ENCODE measurements around the gene UNC45B.
"Not testable (repeated sequence)": the region's sequence is repeated elsewhere in the genome, so short reads cannot be mapped to it uniquely, and the experiment has no call there.

UNC45B gene

DNA sequence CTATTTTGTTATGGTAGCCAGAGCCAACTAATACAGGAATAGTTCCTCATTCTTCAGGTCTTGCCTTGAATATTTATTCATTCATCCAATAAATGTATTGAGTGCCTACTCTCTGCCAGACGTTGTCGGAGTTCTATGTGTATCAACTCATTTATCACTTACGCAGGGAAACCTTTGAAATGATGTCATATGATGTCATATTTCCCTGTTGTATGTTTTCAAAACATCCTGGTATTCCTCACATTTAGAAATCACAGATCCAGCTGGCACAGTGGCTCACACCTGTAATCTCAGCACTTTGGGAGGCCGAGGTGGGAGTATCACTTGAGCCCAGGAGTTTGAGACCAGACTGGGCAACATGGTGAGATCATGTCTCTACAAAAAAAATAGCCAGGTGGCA lies 2.8 kb upstream of the UNC45B start:
- Histone ChIP-seq H3K9me3 (ENCODE audit: control insufficient read depth, low read length) (no peaks in the 10 kb centered on the region), H3K36me3 (ENCODE audit: control insufficient read depth, insufficient read depth, low read length, severe bottlenecking) (peaks cover 2% of the 10 kb centered on the region), H3K9ac (ENCODE audit: low read length) (no peak overlapping the region), H3K4me3 (ENCODE audit: low read length) (no peak overlapping the region), H3K27me3 (replicated peaks; ENCODE audit: control insufficient read depth, insufficient read depth, low read length) (peaks cover 17% of the 10 kb centered on the region), H3K4me1 (ENCODE audit: control insufficient read depth, insufficient read depth, low read length) (peaks cover 7% of the 10 kb centered on the region)
- DNase-seq (ENCODE audit: low read depth): no peak

DNA sequence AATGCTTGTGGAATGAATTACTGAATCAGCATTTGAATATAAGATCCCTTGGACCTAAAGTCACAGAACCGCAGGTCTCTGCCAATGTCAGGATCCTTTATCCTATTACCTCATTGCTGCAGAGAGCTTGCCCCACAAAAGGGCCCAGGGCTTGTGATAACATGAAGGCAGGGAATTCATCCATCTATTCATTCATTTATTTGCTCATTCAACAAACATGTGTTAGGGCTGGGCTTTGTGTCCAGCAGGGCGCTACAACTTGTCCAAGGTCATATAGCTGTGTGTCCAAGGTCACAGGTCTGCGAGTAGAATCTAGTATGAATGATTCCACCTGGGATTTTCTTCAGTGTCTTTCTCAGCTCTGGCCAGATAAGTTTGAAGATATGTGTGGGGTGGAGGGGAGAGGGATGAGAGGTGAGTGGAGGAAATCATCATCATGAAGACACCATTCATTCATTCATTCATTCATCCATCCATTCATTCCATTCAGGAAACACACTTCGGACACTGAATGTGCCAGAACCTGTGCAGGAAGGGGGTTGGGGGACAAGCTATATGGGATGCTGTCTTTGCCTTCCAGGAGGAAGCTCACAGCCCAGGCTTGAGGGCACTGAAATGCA lies 1.3 kb upstream of the UNC45B start:
- no peaks in the 10 kb centered on the region for H3K36me3 ChIP-seq (ENCODE audit: control insufficient read depth, insufficient read depth, low read length, severe bottlenecking)
- peaks cover 19% of the 10 kb centered on the region for H3K27me3 ChIP-seq (replicated peaks; ENCODE audit: control insufficient read depth, insufficient read depth, low read length)
- no peaks in the 10 kb centered on the region for H3K4me1 ChIP-seq (ENCODE audit: control insufficient read depth, insufficient read depth, low read length)
- DNase-seq (ENCODE audit: low read depth): no peak
- no peak overlapping the region for H3K9ac ChIP-seq (ENCODE audit: low read length)
- H3K9me3 ChIP-seq (ENCODE audit: control insufficient read depth, low read length): no peaks in the 10 kb centered on the region
- H3K4me3 ChIP-seq (ENCODE audit: low read length): no peak overlapping the region

DNA sequence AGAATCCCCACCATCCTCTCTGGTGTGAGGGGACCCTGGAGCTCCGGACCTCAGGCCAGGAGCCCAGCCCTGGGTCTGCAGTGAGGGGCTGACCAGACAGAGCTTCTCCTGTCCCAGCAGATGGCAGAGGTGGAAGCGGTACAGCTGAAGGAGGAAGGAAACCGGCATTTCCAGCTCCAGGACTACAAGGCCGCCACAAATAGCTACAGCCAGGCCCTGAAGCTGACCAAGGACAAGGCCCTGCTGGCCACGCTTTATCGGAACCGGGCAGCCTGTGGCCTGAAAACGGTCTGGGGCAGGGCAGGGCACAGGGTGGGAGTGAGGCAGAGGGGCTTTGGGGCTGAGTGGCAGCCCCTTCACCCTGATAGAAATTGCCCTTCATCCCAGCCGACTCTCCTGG lies 527 bp downstream of the UNC45B start:
- no peaks in the 10 kb centered on the region for H3K9me3 ChIP-seq (ENCODE audit: control insufficient read depth, low read length)
- peaks cover 3% of the 10 kb centered on the region for H3K4me1 ChIP-seq (ENCODE audit: control insufficient read depth, insufficient read depth, low read length)
- DNase-seq (ENCODE audit: low read depth): no peak
- peaks cover 30% of the 10 kb centered on the region for H3K27me3 ChIP-seq (replicated peaks; ENCODE audit: control insufficient read depth, insufficient read depth, low read length)
- H3K4me3 ChIP-seq (ENCODE audit: low read length): no peak overlapping the region
- no peak overlapping the region for H3K9ac ChIP-seq (ENCODE audit: low read length)
- H3K36me3 ChIP-seq (ENCODE audit: control insufficient read depth, insufficient read depth, low read length, severe bottlenecking): no peaks in the 10 kb centered on the region

DNA sequence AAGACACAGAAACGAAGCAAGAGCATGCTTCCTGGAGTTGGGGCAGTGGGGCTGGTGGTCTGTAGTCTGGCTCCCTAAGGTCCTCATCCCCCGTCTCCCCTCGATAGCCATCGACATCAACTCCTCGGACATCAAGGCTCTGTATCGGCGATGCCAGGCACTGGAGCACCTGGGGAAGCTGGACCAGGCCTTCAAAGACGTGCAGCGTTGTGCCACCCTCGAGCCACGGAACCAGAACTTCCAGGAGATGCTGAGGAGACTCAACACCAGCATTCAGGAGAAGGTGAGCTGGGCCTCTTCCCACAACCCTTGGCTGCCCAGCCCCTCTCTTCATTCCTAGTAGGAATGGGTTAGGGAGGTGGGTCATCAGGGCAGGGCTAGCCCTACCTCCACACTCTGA lies 2.3 kb downstream of the UNC45B start:
- Histone ChIP-seq H3K36me3 (ENCODE audit: control insufficient read depth, insufficient read depth, low read length, severe bottlenecking) (no peaks in the 10 kb centered on the region), H3K9me3 (ENCODE audit: control insufficient read depth, low read length) (no peaks in the 10 kb centered on the region), H3K9ac (ENCODE audit: low read length) (no peak overlapping the region), H3K27me3 (replicated peaks; ENCODE audit: control insufficient read depth, insufficient read depth, low read length) (peaks cover 33% of the 10 kb centered on the region), H3K4me3 (ENCODE audit: low read length) (no peak overlapping the region), H3K4me1 (ENCODE audit: control insufficient read depth, insufficient read depth, low read length) (peaks cover 3% of the 10 kb centered on the region)
- DNase-seq (ENCODE audit: low read depth): no peak

DNA sequence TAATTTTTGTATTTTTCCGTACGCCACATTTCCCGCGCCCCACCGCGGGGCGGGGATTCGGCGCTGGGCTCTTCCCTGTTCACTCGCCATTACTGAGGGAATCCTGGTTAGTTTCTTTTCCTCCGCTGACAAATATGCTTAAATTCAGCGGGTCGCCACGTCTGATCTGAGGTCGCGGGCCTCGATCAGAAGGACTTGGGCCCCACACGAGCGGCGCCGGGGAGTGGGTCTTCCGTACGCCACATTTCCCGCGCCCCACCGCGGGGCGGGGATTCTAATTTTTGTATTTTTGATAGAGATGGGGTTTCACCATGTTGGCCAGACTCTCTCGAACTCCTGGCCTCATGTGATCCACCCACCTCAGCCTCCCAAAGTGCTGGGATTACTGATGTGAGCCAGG lies 3.5 kb downstream of the UNC45B start:
- H3K27me3 ChIP-seq (replicated peaks; ENCODE audit: control insufficient read depth, insufficient read depth, low read length): peaks cover 33% of the 10 kb centered on the region
- H3K4me3 ChIP-seq (ENCODE audit: low read length); H3K9me3 ChIP-seq (ENCODE audit: control insufficient read depth, low read length); H3K4me1 ChIP-seq (ENCODE audit: control insufficient read depth, insufficient read depth, low read length); H3K9ac ChIP-seq (ENCODE audit: low read length); DNase-seq (ENCODE audit: low read depth); H3K36me3 ChIP-seq (ENCODE audit: control insufficient read depth, insufficient read depth, low read length, severe bottlenecking): not testable (repeated sequence)

DNA sequence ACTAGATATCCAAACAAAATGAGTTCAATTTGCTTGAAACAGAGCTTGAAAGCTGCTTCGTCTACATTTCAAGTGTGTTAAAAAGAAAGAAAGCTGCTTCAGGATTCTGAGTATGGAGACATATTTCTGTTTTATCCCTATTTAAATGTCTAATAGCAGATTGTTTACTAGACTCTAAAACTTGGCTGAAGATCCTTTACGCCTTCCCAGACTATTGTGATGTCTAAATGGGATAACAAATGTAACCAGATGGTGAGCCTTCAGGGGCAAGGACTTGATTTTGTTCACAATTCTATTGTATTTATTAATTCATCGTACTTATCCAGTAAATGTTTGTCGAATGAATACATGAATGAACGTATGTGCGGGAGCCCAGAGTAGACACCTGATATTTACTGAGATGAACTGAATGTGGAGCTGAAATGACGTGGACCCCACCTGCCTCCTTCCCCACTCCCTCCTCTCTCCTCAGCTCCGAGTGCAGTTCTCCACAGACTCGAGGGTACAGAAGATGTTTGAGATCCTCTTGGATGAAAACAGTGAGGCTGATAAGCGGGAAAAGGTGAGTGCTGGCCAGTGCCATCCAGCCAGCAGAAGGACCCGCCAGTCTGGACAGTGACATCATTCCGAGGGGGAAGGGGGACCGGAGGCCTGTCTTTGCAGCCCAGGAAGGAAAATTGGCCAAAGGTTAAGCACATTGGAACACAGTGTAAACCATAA lies 5.0 kb downstream of the UNC45B start:
- no peak for DNase-seq (ENCODE audit: low read depth)
- H3K4me3 ChIP-seq (ENCODE audit: low read length): no peak overlapping the region
- no peak overlapping the region for H3K9ac ChIP-seq (ENCODE audit: low read length)
- H3K9me3 ChIP-seq (ENCODE audit: control insufficient read depth, low read length): no peaks in the 10 kb centered on the region
- H3K27me3 ChIP-seq (replicated peaks; ENCODE audit: control insufficient read depth, insufficient read depth, low read length): peaks cover 22% of the 10 kb centered on the region
- no peaks in the 10 kb centered on the region for H3K36me3 ChIP-seq (ENCODE audit: control insufficient read depth, insufficient read depth, low read length, severe bottlenecking)
- peaks cover 3% of the 10 kb centered on the region for H3K4me1 ChIP-seq (ENCODE audit: control insufficient read depth, insufficient read depth, low read length)

DNA sequence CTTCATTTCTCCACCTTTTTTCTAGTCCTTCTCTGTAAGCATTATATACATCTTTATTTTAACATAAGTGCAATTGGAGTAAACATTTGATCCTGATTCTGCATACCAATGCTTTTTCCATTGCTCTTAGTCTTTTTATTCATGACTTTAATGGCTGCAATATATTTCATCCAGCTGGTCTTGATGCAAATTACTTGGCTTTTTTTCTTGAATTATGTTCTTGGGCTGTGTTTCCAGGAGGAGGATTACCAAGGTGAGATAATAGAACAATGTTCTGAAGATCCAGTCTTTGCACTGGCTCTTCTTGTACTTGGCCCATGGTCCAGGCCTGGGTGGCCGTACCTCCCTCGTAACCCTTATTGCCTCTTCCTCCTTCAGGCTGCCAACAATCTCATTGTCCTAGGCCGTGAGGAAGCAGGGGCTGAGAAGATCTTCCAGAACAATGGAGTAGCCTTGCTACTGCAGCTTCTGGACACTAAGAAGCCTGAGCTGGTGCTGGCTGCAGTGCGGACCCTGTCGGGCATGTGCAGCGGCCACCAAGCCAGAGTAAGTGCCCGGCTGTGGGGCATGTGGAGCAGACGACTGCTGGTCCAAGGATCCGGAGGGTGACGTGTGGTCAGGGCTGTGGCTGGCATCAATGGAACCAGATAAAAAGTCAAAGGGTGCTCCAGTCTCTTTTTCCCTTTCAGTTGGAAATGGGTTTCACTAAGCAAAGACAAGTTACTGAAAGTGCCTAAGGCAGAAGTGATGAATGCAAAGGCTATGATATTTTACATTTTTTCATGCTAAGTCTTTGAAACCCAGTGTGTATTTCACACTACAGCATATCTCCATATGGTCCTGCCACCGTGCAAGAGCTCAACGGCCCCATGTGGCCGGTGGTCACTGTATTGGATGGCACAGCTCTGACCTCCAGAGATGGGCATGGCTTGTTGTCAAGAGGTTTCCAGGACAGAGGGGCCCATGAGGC lies 6.9 kb downstream of the UNC45B start:
- Histone ChIP-seq H3K27me3 (replicated peaks; ENCODE audit: control insufficient read depth, insufficient read depth, low read length) (peaks cover 20% of the 10 kb centered on the region), H3K4me3 (ENCODE audit: low read length) (no peak overlapping the region), H3K9ac (ENCODE audit: low read length) (no peak overlapping the region), H3K9me3 (ENCODE audit: control insufficient read depth, low read length) (no peaks in the 10 kb centered on the region), H3K36me3 (ENCODE audit: control insufficient read depth, insufficient read depth, low read length, severe bottlenecking) (no peaks in the 10 kb centered on the region), H3K4me1 (ENCODE audit: control insufficient read depth, insufficient read depth, low read length) (peaks cover 3% of the 10 kb centered on the region)
- no peak for DNase-seq (ENCODE audit: low read depth)

DNA sequence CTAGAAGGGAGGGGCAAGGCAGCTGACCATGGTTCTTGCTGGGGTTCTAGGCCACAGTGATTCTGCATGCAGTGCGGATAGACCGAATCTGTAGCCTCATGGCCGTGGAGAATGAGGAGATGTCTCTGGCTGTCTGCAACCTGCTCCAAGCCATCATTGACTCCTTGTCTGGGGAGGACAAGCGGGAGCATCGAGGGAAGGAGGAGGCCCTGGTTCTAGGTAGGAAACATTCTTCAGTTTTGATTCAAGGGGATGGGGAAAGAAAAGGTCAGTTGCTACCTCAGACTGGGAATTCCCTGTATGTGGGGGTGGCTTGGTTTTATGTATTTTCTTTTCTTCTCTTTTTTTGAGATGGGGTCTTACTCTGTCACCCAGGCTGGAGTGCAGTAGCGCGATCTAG lies 7.6 kb downstream of the UNC45B start:
- H3K36me3 ChIP-seq (ENCODE audit: control insufficient read depth, insufficient read depth, low read length, severe bottlenecking): no peaks in the 10 kb centered on the region
- H3K9me3 ChIP-seq (ENCODE audit: control insufficient read depth, low read length): no peaks in the 10 kb centered on the region
- peaks cover 27% of the 10 kb centered on the region for H3K27me3 ChIP-seq (replicated peaks; ENCODE audit: control insufficient read depth, insufficient read depth, low read length)
- no peak overlapping the region for H3K4me3 ChIP-seq (ENCODE audit: low read length)
- peaks cover 3% of the 10 kb centered on the region for H3K4me1 ChIP-seq (ENCODE audit: control insufficient read depth, insufficient read depth, low read length)
- H3K9ac ChIP-seq (ENCODE audit: low read length): no peak overlapping the region
- DNase-seq (ENCODE audit: low read depth): no peak

DNA sequence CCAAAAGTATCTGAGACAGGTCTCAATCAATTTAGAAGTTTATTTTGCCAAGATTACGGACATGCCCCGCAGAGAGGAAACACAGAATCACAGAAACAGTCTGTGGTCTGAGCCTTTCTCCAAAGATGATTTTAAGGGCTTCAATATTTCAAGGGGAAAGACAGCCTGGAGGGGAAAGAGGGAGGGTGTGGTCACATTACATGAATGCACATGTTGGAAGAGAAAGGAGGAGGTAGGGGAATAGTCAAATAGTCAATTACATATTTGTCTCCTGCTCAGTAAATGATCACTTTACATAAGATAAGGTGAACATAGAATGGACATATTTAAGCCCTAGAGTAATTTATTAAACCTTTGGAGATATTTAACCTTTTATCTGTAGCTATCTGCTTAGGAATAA lies 12.3 kb downstream of the UNC45B start:
- no peaks in the 10 kb centered on the region for H3K9me3 ChIP-seq (ENCODE audit: control insufficient read depth, low read length)
- H3K27me3 ChIP-seq (replicated peaks; ENCODE audit: control insufficient read depth, insufficient read depth, low read length): peaks cover 12% of the 10 kb centered on the region
- H3K9ac ChIP-seq (ENCODE audit: low read length): no peak overlapping the region
- no peaks in the 10 kb centered on the region for H3K36me3 ChIP-seq (ENCODE audit: control insufficient read depth, insufficient read depth, low read length, severe bottlenecking)
- no peak for DNase-seq (ENCODE audit: low read depth)
- no peaks in the 10 kb centered on the region for H3K4me1 ChIP-seq (ENCODE audit: control insufficient read depth, insufficient read depth, low read length)
- H3K4me3 ChIP-seq (ENCODE audit: low read length): no peak overlapping the region

DNA sequence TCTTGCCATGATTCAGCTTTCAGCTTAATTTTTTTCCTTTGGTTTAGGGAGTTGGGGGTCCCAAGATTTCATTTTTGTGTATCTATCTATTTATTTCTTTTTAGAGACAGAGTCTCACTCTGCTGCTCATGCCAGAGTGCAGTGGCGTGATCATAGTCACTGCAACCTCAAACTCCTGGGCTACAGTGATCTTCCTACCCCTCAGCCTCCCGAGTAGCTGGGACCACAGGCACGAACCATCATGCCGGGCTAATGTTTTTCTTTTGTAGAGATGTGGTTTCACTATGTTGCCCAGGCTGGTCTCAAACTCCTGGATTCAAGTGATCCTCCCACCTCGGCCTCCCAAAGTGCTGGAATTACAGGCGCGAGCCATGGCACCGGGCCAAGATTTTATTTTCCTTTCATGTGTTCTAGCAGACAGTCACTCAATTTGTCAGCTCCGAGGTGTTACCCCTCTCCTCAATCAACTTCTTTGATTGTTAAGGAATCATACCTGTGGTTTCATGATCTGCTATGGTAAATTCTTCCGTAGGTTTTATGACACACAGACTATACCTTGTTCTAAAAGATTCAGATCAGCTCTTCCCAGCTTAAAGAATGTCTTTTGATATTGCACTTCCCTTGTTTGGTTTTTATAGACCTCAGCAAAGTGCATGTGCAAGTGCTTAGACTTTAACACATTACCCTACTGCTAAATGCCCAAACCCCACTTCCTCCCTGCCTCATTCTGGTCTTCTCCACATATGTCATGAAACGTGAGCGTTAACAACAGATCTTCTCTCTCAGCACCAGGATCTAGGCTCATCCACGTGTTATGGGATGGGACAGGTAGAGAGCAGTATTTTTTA lies 13.0 kb downstream of the UNC45B start:
- Histone ChIP-seq H3K9ac (ENCODE audit: low read length) (no peak overlapping the region), H3K4me1 (ENCODE audit: control insufficient read depth, insufficient read depth, low read length) (no peaks in the 10 kb centered on the region), H3K4me3 (ENCODE audit: low read length) (no peak overlapping the region), H3K36me3 (ENCODE audit: control insufficient read depth, insufficient read depth, low read length, severe bottlenecking) (no peaks in the 10 kb centered on the region), H3K27me3 (replicated peaks; ENCODE audit: control insufficient read depth, insufficient read depth, low read length) (peaks cover 12% of the 10 kb centered on the region), H3K9me3 (ENCODE audit: control insufficient read depth, low read length) (no peaks in the 10 kb centered on the region)
- DNase-seq (ENCODE audit: low read depth): no peak

All from adipocyte (in vitro differentiated cells).